Mammary epithelial cell (primary cell): Measurements from ENCODE around the gene CHAF1A.

Experiments
- EZH2 ChIP-seq: IDR thresholded peaks from 2 replicates; pipeline ENCODE4 v1.6.1; 2012; ENCODE audit warnings: low read length, inconsistent platforms, borderline replicate concordance
- TF ChIP-seq, protein P1 (sequence below), 2 donors: IDR thresholded peaks in 1 of 2; conservative IDR thresholded peaks in 1 of 2; 2 replicates each; pipeline ENCODE4 v1.5.1; 2011 to 2012; ENCODE audit warnings: inconsistent platforms in 2 of 2, low read length in 2 of 2, mild to moderate bottlenecking in 2 of 2, control low read depth in 1 of 2, low read depth in 1 of 2; ENCODE audit not compliant: insufficient read depth in 1 of 2; ENCODE audit errors: extremely low read depth in 1 of 2

- TF ChIP-seq, protein P1, sequence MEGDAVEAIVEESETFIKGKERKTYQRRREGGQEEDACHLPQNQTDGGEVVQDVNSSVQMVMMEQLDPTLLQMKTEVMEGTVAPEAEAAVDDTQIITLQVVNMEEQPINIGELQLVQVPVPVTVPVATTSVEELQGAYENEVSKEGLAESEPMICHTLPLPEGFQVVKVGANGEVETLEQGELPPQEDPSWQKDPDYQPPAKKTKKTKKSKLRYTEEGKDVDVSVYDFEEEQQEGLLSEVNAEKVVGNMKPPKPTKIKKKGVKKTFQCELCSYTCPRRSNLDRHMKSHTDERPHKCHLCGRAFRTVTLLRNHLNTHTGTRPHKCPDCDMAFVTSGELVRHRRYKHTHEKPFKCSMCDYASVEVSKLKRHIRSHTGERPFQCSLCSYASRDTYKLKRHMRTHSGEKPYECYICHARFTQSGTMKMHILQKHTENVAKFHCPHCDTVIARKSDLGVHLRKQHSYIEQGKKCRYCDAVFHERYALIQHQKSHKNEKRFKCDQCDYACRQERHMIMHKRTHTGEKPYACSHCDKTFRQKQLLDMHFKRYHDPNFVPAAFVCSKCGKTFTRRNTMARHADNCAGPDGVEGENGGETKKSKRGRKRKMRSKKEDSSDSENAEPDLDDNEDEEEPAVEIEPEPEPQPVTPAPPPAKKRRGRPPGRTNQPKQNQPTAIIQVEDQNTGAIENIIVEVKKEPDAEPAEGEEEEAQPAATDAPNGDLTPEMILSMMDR (conservative IDR thresholded peaks at IDR 0.05 in 1 of 2, IDR thresholded peaks at IDR 0.05 in 1 of 2; ENCODE audit: extremely low read depth in 1 of 2, insufficient read depth in 1 of 2, low read depth in 1 of 2, low read length in 2 of 2), result no peak
- no peak for TF ChIP-seq EZH2
Observed at GRCh38 chr19:4389511-4390016, 12.9 kb upstream of the CHAF1A start.
